ENCODE data around the gene SPEM1.

The SPEM1 gene

DNA sequence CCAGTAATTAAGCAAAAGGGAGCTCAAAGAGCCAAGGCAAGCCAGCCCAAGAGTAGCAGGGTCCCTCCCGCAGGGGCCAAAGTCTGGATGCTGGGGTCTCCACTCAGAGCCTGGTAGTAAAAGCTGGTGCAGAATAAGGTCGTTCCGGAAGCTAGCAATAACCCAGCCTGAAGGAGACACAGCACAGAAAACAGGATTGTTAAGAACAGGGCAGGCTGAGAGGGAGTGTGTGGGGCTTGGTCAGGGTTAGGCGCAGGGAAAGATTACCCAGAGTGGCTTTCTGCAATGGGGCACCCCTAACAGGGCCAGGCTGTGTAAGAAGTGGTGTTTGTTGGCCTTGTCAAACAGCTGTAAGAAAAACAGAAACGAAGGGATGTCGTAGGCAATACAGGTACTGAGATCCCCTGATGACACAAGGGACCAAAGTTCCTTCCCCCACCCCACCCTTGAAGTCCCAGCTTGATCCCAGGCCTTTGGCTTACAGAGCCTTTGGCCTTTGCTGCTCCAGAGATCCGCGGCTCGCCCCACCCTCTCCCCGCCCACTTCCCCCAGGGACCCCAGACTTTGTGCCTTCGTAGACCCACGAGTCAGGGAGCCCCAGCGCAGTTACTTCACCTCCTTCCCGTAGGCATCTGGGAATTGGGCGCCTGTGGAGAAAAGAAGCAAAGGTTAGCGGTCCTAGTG is 16.9 kb upstream of the SPEM1 start:
- DNase-seq (ENCODE audit: low read depth) = no peak

DNA sequence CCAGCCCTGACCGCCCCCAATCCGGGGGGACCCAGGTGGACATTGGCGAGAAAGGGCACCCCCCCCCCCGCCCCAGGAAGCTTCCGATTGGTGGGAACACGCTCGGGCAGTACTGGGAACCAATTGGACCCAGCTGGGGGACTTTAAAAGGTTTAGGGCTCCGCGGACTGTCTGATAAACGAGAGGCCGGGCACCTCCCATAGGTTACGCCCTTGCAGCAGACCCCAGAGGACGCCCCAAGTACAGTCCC is 16.5 kb upstream of the SPEM1 start:
- no peak for DNase-seq (ENCODE audit: low read depth)

DNA sequence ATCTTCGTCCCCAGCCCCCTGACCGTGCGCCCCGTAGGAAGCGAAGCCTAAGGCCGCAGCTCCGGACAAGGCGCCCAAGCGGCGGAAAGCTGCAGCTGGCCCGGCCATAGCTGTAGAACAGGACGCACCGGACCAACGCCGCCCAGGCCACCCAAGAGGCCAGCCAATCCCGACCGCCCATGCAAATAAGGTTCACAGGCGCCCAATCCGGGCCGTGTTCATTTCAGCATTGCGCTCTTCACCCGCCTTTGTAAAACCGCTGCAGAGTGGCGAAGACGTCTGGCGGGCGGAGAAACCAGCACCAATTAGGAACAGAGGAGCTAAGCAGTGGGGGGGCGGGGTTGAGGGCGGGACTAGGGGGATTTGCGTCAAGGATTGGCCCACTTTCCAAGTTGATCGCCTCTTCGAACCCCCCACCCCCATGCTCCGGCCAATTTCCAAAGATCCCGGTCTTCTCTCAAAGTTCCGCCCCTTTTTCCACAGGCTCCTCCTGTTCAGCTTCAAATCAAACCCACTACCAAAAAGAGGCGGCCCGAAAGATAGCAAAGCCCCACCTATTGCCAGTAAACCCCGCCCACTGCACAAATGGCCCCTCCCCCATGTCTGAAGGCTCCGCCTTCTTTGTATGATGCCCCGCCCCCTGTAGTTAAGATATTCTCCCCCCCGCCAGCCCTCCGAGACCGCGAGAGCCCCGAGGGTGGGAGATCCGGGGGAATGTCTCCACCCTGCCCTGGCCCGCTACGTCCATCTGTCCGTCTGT is 16.0 kb upstream of the SPEM1 start, which contains the start of gene TMEM256:
Gene TMEM256, minus strand, starts transcription at position 121 of the 760 bp plus-strand sequence. Its CDS starts 13 bp downstream, at position 108.
- peak; percentile 99 for DNase-seq (ENCODE audit: low read depth)

DNA sequence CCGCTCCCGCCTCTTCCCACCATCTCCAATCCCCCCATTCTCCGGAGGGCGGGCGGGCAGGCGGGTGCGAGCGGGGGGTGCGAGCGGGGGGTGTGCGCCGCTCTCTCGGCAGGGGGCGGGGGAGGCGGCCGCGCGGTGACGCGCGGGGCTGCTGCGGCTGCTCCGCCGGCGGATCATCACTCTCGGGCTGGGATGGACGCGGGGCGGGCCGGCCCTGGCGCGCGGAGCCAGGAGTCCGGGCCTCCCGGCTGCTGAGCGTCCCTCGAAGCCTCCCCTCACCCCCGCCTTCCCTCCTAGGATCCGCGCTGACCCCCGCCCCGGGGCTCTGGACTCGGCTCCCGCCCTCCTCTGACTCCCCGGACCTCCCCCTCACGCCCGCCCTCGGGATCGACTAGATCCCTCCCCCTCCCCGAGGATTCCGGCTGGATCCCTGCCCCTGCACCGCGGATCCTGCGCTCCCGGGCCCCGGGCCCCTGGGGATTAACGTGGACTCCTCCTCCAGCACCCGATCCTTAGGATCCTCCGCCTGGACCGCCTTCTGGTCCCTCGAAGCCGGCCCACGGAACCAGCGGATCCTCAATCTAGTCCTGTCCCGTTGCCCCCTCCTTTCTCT is 15.3 kb upstream of the SPEM1 start:
- DNase-seq (ENCODE audit: low read depth) = no peak

DNA sequence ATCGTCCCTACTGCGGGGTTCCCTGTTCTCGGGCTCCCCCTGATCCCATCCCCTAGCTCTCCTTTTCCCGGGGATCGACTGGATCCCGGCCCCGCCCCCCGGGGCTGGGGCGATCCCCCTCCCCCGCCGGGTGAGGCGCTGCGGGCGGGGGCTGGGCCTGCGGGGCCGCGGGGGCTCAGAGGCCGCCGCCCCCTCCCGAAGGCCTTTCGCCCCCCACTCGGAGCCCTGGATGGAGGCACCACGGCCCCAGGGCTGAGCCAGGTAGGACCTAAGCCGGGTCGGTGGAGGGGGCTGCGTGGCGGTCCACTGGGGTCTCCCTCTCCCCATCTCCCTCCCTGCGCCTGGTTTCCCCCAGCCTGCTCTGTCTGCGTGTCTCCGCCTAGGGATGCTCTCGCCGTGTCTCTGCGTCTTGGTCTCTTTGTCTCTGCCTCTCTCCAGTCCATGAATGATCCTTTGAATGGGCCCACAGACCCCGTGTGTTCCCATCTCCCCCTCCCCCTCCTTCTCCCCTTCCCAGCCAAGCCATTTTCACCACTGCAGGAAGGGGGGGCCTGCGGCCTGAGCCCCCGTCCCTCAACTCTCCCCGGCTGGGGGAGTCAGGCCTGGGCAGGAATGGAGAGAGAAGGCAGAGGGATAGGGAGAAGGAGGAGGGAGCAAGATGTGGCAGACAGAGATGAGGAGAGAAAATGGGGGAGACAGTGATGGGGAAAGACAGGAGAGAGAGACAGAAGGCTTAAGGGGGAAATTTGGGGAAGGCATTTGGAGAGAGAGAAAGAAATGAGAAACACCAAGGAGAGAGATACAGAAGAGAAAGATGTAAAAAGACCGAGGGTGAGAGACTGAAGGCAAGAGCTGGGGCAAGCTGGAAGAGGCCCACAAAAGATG is 14.5 kb upstream of the SPEM1 start:
- DNase-seq (ENCODE audit: low read depth) = no peak

DNA sequence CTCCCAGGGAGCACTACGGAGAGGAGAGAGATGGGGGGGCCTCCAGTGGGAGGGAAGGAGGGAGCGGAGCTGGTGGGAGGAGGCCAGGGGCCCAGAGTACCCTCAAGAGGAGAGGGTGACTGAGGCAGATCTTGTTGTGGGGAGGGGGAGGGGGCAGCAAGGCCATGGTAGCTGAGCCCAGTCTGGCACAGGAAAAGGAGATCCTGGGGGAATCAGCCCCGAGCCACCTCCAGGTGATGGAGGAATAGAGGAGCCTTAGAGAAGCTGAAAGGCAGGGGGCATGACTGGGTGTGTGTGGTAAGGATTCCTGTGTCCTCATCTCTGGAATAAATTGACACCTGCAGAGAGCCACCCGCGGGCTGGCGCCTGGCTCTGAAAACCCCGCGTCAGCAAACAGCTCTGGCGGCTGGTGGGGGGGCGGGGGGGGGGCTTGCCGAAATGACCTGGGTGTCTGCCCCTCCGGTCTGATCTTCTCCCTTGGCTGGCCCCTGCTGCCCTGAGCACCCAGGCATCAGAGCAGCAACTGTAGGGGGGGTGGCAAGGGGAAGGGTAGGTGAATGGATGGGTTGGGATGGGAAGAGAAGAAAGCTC is 13.8 kb upstream of the SPEM1 start:
- no peak for DNase-seq (ENCODE audit: low read depth)

DNA sequence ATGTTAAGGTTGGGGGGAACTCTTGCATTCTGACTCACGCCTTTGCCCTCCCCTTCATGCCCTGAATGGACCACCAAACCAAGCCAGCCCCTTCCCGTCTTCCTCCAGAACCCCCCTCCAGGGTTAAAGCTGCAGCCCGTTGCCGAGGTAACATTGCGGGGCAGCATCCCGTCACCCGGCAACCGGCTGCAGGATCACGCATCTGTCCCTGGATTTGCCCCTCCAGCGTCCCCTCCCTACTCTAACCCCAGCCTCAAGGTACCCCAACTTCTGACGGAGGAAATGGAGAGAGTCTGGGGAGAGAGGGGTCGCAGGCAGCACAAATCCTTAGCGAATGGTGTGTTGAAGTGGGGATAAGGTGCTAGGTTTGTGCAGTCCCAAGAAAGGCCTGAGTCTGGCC is 13.0 kb upstream of the SPEM1 start:
- DNase-seq (ENCODE audit: low read depth) = no peak

DNA sequence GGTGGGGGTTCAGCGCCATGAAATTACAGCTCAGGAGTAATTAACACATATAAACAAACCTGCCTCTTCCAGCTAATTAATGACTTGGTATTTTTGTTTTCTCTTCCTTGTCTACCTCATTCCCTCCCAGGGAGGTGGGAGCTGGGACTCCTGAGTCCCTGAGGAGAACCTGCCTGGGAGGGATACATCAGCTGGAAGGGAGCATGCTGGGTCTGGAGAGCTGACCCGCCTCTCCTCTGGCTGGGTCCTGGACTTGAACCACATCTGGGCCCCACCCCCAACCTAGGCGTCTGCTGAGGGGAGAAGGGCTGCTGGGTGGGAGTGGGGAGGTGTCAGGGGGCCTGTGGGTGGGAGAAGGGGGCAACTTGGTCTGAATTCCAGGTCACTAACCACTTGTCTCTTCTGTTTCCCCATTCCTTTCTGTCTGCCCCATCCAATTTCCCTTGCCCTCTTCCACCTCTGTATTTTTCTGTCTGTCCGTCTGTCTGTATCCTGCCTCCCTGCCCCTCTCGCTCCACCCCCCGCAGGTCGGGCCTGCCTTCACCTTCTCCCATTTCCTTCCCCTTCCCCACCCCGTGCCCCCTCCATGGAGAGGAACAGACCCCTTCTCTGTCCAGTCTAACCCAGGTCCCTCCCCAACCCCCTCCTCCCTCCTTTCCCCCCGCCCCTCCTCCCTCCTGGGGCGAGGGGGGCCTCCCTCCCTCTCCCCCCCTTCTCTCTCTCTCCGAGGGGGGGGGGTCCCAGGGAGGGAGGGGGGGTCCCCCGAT is 12.5 kb upstream of the SPEM1 start, which contains the start of gene NLGN2:
Gene NLGN2, plus strand, starts transcription at position 361 of the 767 bp plus-strand sequence. CDS start 411 bp downstream, outside the sequence.
- no peak for DNase-seq (ENCODE audit: low read depth)

DNA sequence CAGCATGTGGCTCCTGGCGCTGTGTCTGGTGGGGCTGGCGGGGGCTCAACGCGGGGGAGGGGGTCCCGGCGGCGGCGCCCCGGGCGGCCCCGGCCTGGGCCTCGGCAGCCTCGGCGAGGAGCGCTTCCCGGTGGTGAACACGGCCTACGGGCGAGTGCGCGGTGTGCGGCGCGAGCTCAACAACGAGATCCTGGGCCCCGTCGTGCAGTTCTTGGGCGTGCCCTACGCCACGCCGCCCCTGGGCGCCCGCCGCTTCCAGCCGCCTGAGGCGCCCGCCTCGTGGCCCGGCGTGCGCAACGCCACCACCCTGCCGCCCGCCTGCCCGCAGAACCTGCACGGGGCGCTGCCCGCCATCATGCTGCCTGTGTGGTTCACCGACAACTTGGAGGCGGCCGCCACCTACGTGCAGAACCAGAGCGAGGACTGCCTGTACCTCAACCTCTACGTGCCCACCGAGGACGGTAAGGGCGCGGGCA is 11.8 kb upstream of the SPEM1 start:
- DNase-seq (ENCODE audit: low read depth) = no peak

DNA sequence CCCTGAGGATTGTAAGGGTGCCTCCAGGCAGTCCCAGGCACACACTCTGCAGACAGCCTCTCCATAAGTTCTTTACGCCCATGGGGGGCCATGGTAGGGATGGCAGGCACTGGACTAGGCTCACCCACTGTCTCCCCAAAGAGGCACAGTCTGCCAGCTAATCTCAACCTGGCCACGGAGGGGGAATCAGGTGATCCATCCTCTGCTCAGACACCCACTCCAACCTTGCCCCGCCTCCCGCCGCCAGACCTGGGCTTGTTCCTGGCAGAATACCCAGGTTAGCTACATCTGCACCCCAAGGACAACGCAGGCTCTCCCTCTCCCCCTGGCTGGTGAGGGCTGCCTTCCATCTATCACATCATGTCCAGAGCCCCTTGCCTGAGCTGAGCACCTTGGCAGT is 11.3 kb upstream of the SPEM1 start:
- DNase-seq (ENCODE audit: low read depth) = no peak

DNA sequence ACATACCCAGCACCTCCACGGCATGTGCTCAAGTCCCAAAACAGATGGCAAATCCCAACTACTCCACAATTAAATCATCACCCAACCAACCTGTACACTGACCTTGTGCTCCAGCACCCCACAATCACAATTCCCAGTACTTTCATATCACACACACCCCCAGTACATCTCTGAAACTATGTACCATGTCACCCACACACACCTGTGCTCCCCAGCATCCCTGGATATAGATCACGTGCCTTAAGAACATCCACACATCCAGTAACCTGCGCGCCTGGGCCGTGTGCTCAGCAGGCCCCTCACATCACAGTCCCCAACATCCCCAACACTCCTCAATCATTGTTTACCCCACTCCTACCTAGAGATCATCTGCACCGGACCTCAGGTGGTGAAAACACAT is 10.4 kb upstream of the SPEM1 start:
- DNase-seq (ENCODE audit: low read depth) = no peak

DNA sequence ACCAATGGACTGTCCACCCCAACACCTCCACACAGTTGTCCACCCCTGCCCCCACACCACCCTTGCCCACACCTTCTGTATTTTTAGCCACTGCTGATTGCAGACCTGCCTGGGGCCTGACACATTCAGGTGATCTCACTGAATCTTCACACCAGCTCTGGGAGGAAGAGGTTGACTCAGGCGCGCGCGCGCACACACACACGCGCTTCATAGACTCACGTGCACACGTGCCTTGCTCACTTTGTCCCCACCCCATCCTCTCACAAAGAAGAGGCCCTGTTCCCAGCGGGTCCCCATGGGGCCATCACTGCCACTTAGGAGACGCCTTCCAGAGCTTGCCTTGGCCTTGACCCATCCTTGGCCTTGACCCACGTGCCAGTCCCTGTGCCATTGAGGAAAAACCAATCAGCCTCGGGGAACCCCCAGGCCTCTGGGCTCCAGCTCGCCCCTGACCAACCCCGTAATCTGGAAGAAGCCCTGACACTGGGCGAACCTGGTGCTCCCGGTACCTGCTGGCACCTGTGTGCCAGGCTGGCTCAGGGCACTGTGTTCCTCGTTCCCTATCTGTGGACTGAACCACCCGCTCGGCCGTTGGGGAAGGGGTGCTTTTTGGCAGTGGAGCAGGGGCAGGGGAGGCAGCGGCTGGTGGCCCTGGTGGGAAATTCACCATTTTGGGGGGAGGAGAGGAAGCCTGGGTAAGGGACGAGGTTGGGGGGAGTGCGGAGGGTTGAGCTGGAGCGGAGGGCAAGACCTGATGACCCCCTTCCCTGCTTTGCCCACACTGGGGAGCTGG is 9.3 kb upstream of the SPEM1 start:
- DNase-seq (ENCODE audit: low read depth) = no peak

DNA sequence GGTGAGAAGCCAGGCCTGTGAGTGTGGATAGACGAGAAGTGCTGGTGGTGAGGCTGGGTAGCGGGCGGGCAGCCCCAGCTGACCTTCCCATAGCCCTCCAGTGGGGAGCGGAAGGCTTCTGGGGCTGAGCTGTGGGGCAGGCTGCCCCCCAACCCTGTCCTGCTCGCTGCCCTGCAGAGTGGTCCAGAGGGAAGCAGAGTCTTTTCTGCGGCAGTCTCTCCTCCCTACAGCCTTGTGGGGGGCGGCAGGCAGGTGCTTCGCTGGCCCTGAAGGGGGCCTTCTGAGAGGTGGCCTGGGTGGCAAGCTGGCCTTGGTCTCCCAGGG is 8.7 kb upstream of the SPEM1 start:
- DNase-seq (ENCODE audit: low read depth) = no peak

DNA sequence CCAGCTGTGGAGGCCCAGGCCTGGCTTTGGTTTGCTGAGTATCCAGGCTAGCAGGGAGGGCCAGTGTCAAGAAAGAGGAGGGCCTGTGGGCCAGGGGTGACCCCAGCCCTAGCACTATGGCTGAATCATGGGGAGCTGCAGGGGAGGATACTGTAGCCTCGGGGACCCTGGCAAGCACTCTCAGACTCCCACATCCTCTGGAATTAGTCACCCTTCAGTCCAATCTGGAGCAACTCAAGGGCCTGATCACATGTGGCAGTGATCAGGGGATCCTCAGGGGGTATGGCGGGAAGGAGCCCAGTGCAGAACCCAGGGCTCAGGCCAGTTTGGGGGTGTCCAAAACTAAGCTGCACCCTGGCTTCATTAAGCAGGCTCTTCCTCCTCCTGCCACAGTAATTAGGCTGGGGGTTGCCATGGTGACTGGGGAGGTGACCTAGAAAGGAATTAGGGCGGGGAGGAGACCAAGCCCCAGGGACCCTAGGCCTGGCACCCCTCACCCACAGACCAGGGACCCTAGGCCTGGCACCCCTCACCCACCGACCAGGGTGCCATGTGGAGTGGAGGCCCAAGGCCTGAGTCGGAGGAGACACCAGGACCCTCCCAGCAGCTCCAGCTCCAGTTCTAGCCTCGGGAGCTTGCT is 6.7 kb upstream of the SPEM1 start:
- peak; percentile 40 for DNase-seq (ENCODE audit: low read depth)

DNA sequence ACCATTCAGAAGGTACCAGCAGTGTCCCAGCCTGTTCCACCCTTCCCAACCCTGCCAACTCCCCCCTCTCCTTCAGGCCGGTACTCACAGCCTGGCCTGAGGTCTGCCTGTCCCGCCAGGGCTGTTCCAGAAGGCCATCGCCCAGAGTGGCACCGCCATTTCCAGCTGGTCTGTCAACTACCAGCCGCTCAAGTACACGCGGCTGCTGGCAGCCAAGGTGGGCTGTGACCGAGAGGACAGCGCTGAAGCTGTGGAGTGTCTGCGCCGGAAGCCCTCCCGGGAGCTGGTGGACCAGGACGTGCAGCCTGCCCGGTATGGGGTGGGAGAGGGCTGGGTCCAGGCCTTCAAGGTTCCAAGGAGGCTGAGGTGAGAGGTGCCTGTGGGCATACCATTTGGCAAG is 5.3 kb upstream of the SPEM1 start:
- no peak for DNase-seq (ENCODE audit: low read depth)

DNA sequence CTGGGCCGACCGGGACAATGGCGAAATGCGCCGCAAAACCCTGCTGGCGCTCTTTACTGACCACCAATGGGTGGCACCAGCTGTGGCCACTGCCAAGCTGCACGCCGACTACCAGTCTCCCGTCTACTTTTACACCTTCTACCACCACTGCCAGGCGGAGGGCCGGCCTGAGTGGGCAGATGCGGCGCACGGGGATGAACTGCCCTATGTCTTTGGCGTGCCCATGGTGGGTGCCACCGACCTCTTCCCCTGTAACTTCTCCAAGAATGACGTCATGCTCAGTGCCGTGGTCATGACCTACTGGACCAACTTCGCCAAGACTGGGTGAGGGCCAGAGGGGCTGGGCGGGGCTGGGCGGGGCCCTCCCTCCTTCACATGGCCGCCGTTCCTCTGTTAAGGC is 4.3 kb upstream of the SPEM1 start:
- no peak for DNase-seq (ENCODE audit: low read depth)

DNA sequence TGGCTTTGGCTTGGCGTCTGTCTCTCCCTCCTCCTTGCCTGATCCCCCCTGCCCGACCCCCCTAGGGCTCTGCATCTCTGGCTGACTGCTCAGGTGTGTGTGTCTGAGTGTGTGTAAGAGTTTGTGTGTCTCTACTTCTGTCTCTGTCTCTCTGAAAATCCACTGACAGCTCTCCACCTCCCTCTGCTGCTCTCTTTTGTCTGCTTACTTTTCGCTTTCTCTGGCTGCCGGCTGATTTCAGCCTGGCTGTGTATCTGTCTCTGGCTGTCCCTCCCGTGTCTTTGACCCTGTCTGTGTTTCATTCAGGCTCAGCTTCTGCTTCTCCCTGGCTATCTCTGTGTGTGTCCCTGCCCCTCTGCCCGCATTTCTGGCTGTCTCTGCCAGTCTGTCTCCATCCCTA is 3.8 kb upstream of the SPEM1 start:
- no peak for DNase-seq (ENCODE audit: low read depth)

DNA sequence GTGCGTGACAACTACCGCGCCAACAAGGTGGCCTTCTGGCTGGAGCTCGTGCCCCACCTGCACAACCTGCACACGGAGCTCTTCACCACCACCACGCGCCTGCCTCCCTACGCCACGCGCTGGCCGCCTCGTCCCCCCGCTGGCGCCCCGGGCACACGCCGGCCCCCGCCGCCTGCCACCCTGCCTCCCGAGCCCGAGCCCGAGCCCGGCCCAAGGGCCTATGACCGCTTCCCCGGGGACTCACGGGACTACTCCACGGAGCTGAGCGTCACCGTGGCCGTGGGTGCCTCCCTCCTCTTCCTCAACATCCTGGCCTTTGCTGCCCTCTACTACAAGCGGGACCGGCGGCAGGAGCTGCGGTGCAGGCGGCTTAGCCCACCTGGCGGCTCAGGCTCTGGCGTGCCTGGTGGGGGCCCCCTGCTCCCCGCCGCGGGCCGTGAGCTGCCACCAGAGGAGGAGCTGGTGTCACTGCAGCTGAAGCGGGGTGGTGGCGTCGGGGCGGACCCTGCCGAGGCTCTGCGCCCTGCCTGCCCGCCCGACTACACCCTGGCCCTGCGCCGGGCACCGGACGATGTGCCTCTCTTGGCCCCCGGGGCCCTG is 3.0 kb upstream of the SPEM1 start:
- DNase-seq (ENCODE audit: low read depth) = no peak

DNA sequence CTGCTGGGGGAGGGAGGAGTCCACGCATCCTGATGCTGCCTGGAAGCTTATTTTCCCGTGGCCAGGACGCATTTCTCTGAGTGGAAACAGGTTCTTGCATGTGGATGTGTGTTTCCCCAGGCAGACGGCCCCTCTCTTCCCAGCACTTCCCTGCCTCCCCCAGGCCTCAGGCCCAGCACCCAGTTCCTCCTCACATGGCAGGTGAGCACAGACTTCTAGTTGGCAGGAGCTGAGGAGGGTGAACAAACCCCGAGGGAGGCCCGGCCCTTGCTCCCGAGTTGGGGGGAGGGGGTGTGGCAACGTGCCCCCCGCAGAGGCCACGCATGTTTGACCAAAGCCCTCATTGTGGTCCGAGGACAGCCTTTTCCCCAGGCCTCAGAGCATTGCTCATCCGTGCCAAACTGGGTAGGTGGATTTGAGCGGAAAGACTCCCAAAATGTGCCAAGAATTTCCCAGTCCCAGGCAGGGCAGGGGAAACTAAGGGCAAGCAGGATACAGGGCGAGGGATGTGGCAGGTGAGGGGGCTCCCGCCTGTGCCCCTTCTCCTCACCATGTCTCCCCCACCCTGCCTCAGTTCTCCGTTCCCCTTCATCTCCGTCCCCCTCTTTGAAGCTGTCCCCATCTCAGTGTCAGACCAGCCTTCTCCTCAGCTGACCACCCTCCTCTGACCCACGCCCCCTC is 1.5 kb upstream of the SPEM1 start:
- DNase-seq (ENCODE audit: low read depth) = no peak
